SKM-1 treated with dmso at 0.1 percent for 144 hours (cell line): ENCODE measurements around the gene POPDC2.
"Not testable (repeated sequence)": the region's sequence is repeated elsewhere in the genome, so short reads cannot be mapped to it uniquely, and the experiment has no call there.

Experiments used
- DNase-seq: peaks from one replicate; lab custom pipeline; 2025; ENCODE audit not compliant: unreplicated experiment; lab: John Stamatoyannopoulos, UW

Gene POPDC2, protein sequence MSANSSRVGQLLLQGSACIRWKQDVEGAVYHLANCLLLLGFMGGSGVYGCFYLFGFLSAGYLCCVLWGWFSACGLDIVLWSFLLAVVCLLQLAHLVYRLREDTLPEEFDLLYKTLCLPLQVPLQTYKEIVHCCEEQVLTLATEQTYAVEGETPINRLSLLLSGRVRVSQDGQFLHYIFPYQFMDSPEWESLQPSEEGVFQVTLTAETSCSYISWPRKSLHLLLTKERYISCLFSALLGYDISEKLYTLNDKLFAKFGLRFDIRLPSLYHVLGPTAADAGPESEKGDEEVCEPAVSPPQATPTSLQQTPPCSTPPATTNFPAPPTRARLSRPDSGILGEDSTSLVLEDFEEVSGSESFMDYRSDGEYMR

DNA sequence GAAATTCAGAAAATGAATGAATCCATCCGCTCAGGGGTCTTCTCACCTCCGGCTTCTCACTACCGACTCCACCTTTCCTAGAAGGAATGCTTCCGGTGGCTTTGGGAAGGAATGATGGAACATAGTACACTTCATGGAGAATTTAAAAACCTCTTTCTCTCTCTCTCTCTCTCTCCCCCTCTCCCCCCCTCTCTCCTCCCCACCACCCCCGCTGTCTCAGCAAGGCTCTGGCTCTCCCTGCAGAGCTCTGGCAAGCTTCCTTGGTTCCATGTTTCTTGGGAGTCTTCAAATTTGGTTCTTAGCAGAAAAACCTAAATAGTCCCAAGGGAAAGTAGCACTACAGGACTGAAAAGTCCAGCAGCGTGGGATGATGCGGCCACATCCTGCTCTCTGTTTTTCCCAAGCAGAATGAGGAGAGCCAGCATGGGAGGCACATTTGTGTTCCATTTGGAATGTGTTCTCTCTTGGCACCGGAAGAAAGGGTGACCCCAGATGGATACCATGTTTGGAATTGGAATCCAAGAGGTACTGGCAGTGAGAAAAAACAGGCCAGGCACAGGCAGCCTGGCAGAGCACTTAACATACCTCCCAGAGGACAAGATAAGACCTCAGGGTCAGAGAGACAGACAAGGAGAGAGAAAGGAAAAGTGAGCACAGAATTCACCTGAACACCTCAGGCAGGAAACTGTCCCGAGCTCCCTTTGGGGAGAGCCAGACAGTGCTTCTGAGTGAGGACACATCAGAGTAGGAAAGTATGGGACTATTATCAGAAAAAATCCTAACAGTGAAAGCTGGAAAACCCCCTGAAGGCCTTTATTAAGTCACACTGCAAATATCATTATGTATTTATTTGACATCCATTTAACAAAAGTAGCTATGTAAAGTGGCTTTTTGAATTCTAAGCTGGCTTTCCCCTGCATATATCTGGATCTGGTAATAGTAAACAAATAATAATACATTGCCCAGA lies at the start of gene POPDC2:
Gene POPDC2 (minus strand): TSS at position 116 of the 967 bp plus-strand sequence. CDS start 166 bp downstream, outside the sequence.
- DNase-seq: no peak

DNA sequence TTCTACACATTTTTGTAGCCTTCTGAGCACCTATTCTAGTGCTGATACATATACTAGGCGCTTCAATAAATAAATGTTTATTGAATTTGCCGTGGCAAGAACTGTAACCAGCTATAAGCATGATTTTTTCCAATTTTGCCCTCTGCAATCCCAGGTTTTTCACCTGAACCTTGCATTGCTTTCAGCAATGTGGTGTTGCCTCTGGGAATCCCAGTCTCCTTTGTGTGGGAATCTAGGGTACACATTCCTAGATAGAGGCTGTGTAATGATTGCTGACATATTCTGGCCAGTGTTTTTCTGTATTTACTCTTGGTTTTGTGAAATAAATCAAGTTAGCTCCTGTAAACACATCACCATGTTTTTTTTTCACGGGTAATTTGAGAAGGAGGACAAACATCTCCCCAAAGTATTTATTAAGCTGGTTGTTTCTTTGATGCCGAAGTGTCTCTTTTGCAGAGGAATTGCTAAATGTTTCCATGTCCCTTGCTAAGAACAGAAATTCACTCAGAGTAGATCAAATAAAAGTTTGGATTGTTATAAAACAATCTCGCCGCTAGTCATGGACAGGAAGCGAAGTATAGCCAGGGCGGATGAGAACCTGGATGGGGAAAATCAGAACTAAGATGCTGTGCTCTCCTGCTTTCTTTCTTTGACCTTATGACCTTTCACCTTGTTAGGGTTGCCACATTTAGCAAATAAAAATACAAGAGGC lies 43.6 kb upstream of the POPDC2 start:
- DNase-seq: no peak

DNA sequence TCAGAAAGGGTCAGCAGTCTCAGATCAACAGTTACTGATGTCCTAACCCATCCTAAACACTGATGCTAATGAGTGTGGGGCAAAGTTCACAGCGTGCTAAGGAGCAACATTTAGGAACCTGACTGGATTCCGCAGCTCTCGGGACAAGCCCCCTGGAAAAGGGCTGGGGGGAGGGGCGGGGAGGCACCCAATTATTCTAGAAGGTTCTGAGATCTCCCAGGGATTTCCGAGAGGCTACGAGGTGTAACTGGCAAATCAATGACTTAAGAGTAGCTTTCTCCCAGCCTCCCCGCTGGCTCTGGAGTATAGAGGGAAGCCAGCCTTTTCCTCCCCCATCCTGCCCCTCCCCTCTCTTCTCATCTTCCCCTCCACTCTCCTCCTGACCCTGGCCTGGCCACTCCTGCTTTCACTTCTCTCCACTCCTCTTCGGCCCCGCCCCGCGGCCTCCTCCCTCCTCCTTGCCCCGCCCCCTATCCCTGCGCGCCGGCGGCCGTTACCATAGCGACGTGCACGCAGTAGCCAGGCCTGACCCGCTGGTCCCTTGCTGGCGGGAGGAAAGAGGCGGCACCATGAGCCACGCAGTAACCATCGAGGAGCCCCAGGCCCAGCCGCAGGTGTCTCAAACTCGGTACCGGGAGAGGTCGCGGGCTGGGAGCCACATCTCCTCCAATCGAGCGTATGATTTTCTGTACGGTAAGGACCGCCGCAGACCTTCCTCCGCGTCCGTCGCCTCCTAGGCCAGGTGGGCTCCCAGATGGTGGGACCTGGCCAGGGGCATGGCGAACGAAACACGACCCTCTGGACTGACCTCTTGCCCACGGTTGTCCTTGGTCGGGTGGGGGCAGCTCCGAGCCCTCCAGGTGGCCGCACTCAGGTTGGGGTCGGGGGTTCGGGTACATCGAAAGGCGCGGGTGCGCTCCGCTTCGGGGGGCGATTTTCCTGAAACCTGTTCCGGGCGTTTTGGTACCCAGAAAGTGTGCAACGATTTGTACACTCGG lies 42.4 kb upstream of the POPDC2 start, which contains the start of gene CFAP91:
Gene CFAP91 (plus strand): TSS at position 493 of the 998 bp plus-strand sequence. CDS start 77 bp downstream, at position 570.
- no peak for DNase-seq

DNA sequence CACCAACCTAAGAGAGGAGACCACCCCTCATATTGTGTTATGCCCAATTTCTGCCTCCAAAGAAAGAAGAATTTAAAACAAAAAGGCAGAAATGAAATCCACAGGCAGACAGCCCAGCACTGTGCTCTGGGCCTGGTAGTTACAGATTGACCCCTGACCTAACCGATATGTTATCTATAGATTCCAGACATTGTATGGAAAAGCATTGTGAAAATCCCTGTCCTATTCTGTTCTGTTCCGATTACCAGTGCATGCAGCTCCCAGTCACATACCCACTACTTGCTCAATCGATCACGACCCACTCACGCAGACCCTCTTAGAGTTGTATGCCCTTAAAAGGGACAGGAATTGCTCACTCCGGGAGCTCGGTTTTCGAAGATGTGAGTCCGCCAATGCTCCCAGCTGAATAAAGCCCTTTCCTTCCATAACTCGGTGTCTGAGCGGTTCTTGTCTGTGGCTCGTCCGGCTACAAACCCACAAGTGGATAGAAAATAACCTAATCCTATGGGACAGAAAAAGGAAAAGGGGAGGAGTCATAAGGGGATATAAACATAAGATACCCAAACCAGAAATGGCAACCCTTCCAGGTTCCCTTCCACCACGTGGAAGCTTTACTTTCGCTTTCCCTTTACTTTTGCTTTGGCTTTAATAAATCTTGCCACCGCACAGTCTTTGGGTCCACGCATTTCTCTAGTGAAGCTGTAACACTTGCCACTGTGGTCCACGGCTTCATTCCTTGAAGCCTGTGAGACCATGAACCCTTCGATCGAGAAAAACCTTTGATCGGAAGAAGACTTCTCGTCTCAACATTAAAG lies 40.7 kb upstream of the POPDC2 start:
- DNase-seq: no peak

DNA sequence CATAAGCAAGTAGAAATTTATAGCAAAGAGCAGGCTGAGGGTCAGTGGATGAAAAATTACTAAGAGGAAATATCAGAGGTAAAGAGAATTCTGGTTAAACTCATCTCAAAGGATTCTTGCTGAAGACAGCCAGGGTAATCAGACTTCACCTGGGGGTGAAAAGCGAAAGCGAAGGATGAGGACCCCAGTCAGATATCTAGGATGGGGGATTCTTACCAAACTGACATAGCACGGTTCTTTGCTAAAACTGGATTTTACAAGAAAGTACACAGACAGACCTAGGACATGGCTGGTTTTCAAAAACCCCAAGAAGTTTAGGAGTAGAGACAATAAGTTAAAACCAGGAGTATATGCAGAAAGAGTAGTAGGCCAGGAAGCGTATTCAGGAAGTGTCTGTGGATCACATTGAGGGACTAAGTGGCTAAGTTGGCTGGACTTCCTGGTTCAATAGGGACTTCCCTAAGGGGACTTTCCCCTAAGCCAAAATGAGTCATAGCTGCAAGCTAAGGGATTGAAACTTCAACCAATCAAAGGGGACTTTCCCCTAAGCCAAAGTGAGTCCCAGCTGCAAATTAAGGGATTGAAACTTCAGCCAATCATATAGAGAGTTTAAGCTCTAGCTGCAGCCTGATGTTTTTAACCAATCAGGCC lies 40.0 kb upstream of the POPDC2 start:
- DNase-seq: peak; percentile 33

DNA sequence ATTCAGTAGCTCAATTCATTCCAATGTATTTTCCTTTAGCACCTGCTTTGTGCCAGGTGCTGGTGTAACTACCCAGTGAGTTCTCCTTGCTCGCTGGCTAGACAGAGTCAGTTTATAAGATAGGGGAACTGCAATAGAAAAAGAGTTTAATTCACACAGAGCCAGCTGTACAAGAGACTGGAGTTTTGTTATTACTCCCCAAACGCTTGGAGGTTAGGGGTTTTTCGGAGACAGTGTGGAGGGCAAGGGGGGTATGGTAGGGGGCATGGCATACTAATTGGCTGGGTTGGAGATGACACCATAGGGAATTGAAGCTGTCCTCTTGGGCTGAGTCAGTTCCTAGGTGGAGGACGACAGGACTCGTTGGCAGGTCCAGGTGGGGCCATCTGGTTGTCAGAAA lies 37.0 kb upstream of the POPDC2 start:
- DNase-seq: no peak

DNA sequence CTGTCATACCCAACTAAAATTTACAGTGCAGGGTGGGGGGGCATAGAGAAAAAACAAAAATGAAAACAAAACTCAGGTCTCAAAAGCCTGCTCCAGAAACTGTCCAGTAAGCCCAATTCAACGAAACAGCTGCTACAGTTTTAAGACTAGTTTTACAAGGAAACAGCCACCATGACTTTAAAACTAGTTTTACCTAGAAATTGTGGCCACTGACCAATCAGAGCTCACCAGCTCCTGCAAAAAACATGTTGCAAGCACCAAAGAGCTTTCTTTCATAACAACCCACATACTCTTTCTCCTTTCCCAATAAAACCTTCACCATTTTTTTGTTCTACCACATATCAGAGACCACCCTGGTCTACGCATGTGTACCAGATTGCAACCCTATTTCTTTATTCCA lies 35.1 kb upstream of the POPDC2 start:
- DNase-seq: no peak

DNA sequence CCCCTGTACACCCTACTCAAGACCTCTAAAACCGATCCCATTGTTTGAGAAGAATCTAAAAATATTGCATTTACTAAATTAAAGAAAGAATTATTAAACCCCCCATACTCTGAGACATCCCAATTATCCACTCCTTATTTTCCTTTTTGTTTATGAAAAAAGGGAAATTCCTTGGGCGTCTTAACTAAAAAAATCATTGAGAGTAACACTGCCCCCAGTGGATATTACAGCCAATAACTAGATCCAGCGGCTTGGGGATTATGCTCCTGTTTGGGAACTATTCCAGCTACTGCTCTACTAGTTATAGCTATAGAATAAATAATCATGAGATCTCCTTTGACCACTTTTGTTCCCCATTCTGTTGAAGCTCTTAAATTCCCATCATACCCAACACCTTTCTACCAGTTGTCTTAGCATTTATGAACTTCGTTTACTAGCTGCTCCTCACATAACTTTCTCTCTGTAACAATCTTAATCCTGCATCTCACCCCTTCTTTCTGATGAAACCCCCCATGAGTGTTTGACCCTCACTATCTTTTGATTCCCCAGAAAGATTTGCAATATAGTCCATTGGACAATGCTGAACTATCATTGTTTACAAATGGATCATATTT lies 29.8 kb upstream of the POPDC2 start:
- peak; percentile 21 for DNase-seq

DNA sequence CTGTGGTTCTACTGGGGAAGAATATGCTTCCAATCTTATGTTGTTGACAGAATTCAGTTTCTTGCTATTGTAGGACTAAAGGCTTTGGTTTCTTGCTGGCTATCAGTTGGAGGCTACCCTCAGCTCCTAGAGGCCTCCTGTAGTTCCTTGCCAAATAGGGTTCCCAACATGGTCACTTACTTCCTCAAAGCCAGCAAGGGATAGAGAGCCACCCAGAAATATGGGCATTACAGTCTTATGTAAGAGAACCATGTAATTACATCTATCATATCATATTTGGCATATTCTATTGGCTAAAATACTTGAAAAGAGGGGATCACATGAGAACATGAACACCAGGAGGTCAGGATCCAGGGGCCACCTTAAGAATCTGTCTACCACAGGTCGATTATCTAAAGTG lies 23.0 kb upstream of the POPDC2 start:
- DNase-seq: no peak

DNA sequence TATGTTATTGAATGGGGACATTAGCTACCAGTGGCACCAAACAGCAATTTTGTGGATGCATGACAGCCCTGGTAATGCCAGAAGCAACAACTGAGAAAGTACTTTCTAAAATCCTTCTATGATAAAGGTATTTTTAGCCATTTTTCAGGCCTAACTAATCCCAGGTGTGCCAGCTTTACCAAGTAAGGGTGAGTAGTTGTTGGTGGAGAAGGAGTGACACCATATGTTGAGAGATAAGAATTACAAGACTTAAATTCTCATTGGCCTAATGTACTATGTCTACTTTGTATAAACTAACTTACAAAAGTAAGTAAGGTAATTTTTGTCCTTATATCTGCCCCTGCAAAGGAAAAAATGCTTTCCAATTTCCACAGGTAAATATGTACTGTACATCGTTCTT lies 20.9 kb upstream of the POPDC2 start:
- DNase-seq: peak; percentile 12

DNA sequence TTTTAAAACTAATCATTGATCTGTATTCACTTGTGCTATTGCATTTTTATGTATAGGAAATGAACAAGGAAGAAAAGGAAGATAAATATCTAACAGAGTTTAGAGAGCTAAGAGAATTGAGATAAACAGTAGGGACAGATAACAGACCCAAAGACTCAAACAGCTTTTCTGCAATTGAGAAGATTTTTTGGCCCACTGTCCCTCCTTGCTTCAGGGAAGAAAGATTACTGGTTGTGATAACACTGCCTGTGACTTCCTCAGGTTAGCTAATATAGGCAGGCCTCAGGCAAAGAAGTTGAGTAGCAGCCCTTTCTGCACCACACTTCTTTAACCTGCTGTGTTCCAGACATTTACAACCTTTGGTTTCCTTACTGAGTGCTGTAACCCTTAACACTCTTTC lies 19.5 kb upstream of the POPDC2 start:
- no peak for DNase-seq

DNA sequence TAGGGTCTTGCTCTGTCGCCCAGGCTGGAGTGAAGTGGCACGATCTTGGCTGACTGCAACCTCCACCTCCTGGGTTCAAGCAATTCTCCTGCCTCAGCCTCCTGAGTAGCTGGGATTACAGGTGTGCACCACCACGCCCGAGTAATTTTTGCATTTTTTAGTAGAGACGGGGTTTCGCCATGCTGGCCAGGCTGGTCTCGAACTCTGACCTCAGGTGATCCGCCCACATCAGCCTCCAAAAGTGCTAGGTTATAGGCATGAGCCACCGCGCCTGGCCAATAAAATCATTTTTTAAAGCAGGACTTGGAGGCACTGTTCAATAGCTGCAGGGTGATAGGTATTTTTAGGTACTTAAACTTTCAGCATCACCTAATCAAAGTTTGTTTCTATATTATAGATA lies 17.8 kb upstream of the POPDC2 start:
- not testable (repeated sequence) for DNase-seq

DNA sequence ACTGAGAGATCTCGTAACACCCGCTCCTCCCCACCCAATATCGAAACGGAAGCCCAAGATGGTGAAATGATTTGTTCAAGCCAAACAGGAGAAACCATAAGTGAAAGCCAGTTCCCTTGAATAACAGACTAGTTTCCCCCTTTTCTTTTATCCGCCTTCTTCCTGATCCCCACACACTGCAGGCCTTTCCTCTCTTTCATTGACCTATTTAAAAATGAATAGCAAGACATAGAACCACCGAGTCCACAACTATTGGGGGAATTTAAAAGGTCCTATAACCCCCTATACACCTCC lies 17.2 kb upstream of the POPDC2 start:
- no peak for DNase-seq

DNA sequence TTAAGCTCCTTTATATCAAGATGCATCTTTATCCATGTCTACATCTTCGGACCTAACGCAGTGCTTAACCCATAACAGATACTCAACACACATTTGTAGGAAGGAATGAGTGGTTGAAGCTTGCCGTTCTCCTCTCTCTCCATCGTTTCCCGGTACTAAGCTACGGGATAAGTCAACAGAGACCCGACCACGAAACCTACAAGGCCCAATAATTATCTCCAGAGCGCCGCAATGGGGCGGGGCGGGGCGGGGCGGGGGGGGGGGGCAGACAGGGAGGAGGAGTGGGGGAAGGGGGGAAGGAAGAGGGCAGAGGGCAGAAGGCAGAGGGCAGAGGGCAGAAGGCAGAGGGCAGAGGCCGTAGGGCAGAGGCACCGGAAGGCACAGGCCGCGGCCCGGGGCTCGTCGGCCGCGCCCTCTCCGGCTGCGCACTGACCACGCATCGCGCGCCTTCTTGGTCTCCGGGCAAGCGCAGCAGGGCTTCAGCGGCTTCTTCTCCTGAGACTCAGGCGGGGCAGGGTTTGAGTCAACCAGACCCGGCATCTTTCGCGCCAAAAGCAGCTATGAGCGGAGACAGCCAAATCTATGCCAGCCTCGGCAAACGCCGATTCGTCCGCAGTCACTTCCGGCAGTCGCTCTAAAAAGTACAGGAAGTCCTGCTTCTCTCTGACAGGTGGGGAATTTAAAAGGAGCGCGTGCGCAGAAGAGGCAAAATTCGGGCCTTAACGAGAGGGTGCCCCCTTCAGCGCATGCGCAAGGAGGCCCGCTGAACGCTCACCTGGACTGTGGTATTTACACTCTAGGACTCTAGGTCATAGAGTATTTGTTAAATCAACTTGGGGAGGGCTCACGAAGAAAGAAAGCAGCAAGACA lies 16.6 kb upstream of the POPDC2 start, which contains the start of gene COX17:
Gene COX17 (minus strand): TSS at position 636 of the 870 bp plus-strand sequence. CDS start 96 bp downstream, at position 540.
- peak; percentile 89 for DNase-seq

DNA sequence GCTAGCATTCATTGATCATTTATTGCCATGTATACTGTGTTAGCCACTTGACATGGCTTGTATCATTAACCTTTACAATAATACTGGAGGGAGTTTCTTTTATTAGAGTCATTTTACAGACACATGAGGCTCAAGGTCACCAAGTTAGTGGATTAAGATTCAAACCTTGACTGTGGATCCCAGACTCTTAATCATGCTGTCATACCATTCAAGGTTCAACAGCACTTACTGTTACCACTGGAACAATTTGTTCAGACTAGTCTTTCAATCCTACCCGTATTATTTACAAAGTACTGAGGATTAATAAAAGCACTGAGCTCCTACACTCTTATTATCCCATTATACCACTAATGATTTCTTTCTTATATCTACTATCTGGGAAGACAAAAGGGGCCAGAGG lies 15.6 kb upstream of the POPDC2 start:
- DNase-seq: no peak

DNA sequence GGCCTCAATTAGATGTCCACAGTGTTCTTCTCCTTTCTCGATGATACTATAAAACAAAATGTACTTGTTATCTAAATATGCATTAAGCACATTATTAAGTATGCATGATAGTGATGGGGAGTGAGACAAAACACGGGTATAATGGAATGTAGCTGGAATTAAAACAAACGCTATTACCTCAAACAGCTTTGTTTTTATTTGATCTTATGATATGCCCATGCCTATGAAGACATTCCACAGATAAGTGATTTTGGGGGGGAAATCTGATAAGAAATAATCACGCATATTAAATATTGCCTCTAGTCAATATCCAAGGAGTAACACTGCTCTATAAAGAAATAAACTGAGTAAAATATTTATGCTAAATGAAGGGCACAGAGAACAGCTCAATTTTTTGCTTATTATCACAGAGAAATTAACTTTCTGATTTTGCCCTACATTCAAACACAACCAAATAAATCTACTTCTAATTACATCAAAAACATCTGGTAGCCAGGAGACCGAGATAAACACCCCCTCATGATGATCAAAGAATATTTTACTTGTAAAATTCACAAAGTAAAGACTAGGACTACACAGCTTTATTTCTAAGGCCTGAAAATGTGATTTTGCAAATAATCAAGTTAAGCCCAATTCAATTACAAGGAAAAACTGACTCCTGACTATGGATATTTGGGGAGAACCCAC lies 14.9 kb upstream of the POPDC2 start:
- no peak for DNase-seq

DNA sequence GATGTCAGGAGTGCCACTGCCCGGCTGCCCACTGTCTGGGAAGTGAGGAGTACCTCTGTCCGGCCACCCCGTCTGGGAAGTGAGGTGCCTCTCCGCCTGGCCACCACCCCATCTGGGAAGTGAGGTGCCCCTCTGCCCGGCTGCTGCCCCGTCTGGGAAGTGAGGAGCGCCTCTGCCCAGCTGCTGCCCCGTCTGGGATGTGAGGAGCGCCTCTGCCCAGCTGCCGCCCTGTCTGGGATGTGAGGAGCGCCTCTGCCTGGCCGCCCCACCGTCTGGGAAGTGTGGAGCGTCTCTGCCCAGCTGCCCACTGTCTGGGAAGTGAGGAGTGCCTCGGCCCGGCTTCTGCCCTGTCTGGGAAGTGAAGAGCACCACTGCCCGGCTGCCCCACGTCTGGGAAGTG lies 13.5 kb upstream of the POPDC2 start:
- no peak for DNase-seq
